Right forelimb (tissue), 1 donor: ENCODE results near the gene ADGRB3.

ENCODE experiments used
- DNase-seq: peaks from one replicate; pipeline ENCODE4 v3.0.0-alpha.2; 2018

ADGRB3 gene

GRCh38 chr6:68710496-68710895 is 75.4 kb downstream of the ADGRB3 start:
- no peak for DNase-seq

- DNase-seq, result no peak
Observed at GRCh38 chr6:68710916-68711315, 75.8 kb downstream of the ADGRB3 start.

GRCh38 chr6:68711386-68712000 is 76.4 kb downstream of the ADGRB3 start:
- no peak for DNase-seq

GRCh38 chr6:68716620-68717019 is 81.5 kb downstream of the ADGRB3 start:
- no peak for DNase-seq

- DNase-seq, result no peak
Observed at GRCh38 chr6:68718385-68719073, 83.4 kb downstream of the ADGRB3 start.

GRCh38 chr6:68719761-68720160 is 84.7 kb downstream of the ADGRB3 start:
- no peak for DNase-seq

GRCh38 chr6:68722891-68723527 is 87.9 kb downstream of the ADGRB3 start:
- no peak for DNase-seq

- DNase-seq, result no peak
Observed at GRCh38 chr6:68724060-68724459, 89.0 kb downstream of the ADGRB3 start.

GRCh38 chr6:68726337-68726736 is 91.3 kb downstream of the ADGRB3 start:
- DNase-seq, result no peak

GRCh38 chr6:68726992-68727391 is 91.9 kb downstream of the ADGRB3 start:
- DNase-seq, result no peak

- DNase-seq, result no peak
Observed at GRCh38 chr6:68727699-68728098, 92.6 kb downstream of the ADGRB3 start.

GRCh38 chr6:68728159-68728979 is 93.3 kb downstream of the ADGRB3 start:
- no peak for DNase-seq

- DNase-seq, result no peak
Observed at GRCh38 chr6:68729377-68729903, 94.4 kb downstream of the ADGRB3 start.

GRCh38 chr6:68730291-68731054 is 95.4 kb downstream of the ADGRB3 start:
- DNase-seq, result no peak

- no peak for DNase-seq
Observed at GRCh38 chr6:68732423-68732822, 97.3 kb downstream of the ADGRB3 start.

- no peak for DNase-seq
Observed at GRCh38 chr6:68735866-68736265, 100.8 kb downstream of the ADGRB3 start.

GRCh38 chr6:68737061-68737460 is 102.0 kb downstream of the ADGRB3 start:
- DNase-seq, result no peak

- DNase-seq, result no peak
Observed at GRCh38 chr6:68738039-68738438, 103.0 kb downstream of the ADGRB3 start.

GRCh38 chr6:68740828-68741500 is 105.9 kb downstream of the ADGRB3 start:
- no peak for DNase-seq

GRCh38 chr6:68741501-68742386 is 106.7 kb downstream of the ADGRB3 start:
- DNase-seq, result no peak

GRCh38 chr6:68743099-68743498 is 108.0 kb downstream of the ADGRB3 start:
- DNase-seq, result no peak
